Ishikawa (cell line): ENCODE measurements around the gene ZP1.

Experiments
- CEBPB ChIP-seq: IDR thresholded peaks from 2 replicates; pipeline ENCODE4 v1.6.1; 2012
- CREB1 ChIP-seq: IDR thresholded peaks from 2 replicates; pipeline ENCODE4 v1.6.1; 2012; ENCODE audit warnings: low read depth
- EGR1 ChIP-seq: IDR thresholded peaks from 2 replicates; pipeline ENCODE4 v1.6.1; 2012
- EP300 ChIP-seq: IDR thresholded peaks from 2 replicates; pipeline ENCODE4 v1.6.1; 2012; ENCODE audit warnings: borderline replicate concordance
- FOXM1 ChIP-seq: IDR thresholded peaks from 2 replicates; pipeline ENCODE4 v1.6.1; 2012; ENCODE audit warnings: low read depth, borderline replicate concordance
- MAX ChIP-seq: IDR thresholded peaks from 2 replicates; pipeline ENCODE4 v1.6.1; 2012
- RAD21 ChIP-seq: IDR thresholded peaks from 2 replicates; pipeline ENCODE4 v1.6.1; 2012; ENCODE audit warnings: low read depth
- REST ChIP-seq: IDR thresholded peaks from 2 replicates; pipeline ENCODE4 v1.6.1; 2012; ENCODE audit warnings: low read depth, mild to moderate bottlenecking
- TAF1 ChIP-seq: IDR thresholded peaks from 2 replicates; pipeline ENCODE4 v1.6.1; 2012; ENCODE audit warnings: low read depth, mild to moderate bottlenecking
- TCF12 ChIP-seq: IDR thresholded peaks from 2 replicates; pipeline ENCODE4 v1.6.1; 2012; ENCODE audit warnings: low read depth
- TEAD4 ChIP-seq: IDR thresholded peaks from 2 replicates; pipeline ENCODE4 v1.6.1; 2012
- USF1 ChIP-seq: IDR thresholded peaks from 2 replicates; pipeline ENCODE4 v1.6.1; 2012
- YY1 ChIP-seq: IDR thresholded peaks from 2 replicates; pipeline ENCODE4 v1.6.1; 2012; ENCODE audit warnings: low read depth

- TF ChIP-seq RAD21 = no peak
- TF ChIP-seq CREB1 = no peak
- no peak for TF ChIP-seq EGR1
- no peak for TF ChIP-seq MAX
- TF ChIP-seq YY1 = no peak
- no peak for TF ChIP-seq REST
- TF ChIP-seq TAF1 = no peak
- TF ChIP-seq EP300 = no peak
- no peak for TF ChIP-seq USF1
- no peak for TF ChIP-seq TEAD4
- no peak for TF ChIP-seq CEBPB
- no peak for TF ChIP-seq TCF12
- no peak for TF ChIP-seq FOXM1
Measured at GRCh38 chr11:60842668-60843600, 24.4 kb upstream of the ZP1 start.
